Colonic mucosa (tissue), 4 donors: Measurements from ENCODE around the gene INTS13. TPM values are rescaled to one million over a fixed set of nuclear protein-coding genes. Genes with fewer than 3 reads are reported as not detected.

Source experiments
- DNase-seq: peaks from one replicate; pipeline ENCODE4 v3.0.0-alpha.2; 2020
- H3K27ac ChIP-seq: fragments of 200-600 bp; one replicate; pipeline ENCODE4 v1.8.0; 2021
- H3K27me3 ChIP-seq: fragments of 200-600 bp; one replicate; pipeline ENCODE4 v1.8.0; 2021
- H3K36me3 ChIP-seq: fragments of 200-600 bp; one replicate; pipeline ENCODE4 v1.8.0; 2021
- H3K4me1 ChIP-seq: fragments of 200-600 bp; one replicate; pipeline ENCODE4 v1.8.0; 2021; ENCODE audit warnings: mild to moderate bottlenecking
- H3K4me3 ChIP-seq: fragments of 200-600 bp; one replicate; pipeline ENCODE4 v1.8.0; 2021
- H3K9ac ChIP-seq, 2 donors: one replicate each; pipeline ENCODE4 v1.7.0; 2013; ENCODE audit warnings: control low read depth in 2 of 2, low read depth in 2 of 2, low read length in 2 of 2
- H3K9me3 ChIP-seq: fragments of 200-600 bp; one replicate; pipeline ENCODE4 v1.8.0; 2021
- intact Hi-C: fragments of 100-400 bp; cut with DNase I; formaldehyde crosslinking; loops from one replicate; pipeline ENCODE4 v1.14.1; 2022
- total RNA-seq, 2 donors: library from RNA; stranded (reverse); fragmentation: NEBNext Ultra II Directional in 1 of 2; extraction: Animal tissue kit (Norgen Biotek cat#: 25700) in 1 of 2; gene quantifications; one replicate each; pipeline ENCODE4 v1.2.1, GENCODE V29; 2021
- TF ChIP-seq, protein P1 (sequence below): fragments of 200-600 bp; IDR thresholded peaks from one replicate; pipeline ENCODE4 v1.8.0; 2022; ENCODE audit warnings: antibody characterized with exemption, mild to moderate bottlenecking
- donor health status: healthy.
- donor health status: DM: no; HTN: no; CAD: no.
- donor health status: DM: no; HTN: no; CAD: no.

Gene INTS13
- total RNA-seq, 2 donors from 2014 or later = 15.8 to 17.9 TPM

DNA sequence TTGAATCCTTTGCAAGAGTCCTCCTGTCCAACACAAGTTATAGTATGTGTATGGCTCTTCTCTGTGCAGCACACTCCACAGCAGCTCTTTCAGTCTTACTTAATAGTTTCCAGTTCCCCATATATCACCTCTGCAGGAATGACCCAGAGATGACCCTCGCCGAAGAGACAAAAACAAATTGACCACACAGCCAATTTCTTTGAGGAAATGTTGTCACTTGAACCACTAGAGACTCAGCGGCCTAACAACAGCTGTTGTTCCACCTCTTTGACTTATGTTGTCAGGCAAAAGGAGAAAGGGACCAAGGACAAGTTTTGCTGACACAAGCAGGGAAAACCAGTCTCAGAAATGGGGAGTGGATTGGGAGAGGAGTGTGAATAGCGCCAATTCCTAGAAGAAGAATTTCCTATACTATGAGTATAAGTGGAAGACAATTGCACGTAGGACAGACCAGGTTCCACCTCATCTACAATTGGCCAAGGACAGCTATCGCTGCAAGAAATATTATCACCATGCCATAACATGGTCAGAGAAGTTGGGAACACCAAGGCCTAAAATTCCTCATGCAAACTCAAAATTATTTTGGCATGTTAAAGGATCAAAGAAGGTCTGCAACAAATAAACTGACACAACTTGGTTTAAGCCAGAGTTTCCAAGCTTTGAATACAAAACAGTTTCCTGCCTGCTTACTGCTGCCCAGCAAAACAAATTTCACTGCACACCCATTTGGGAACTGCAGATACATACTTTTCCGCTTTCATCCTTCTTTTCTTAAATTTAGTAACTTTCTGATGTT is 63.1 kb downstream of the INTS13 start:
- H3K4me1 ChIP-seq = peaks cover 3% of the 10 kb centered on the region
- H3K9me3 ChIP-seq = no peaks in the 10 kb centered on the region
- TF ChIP-seq, protein P1, sequence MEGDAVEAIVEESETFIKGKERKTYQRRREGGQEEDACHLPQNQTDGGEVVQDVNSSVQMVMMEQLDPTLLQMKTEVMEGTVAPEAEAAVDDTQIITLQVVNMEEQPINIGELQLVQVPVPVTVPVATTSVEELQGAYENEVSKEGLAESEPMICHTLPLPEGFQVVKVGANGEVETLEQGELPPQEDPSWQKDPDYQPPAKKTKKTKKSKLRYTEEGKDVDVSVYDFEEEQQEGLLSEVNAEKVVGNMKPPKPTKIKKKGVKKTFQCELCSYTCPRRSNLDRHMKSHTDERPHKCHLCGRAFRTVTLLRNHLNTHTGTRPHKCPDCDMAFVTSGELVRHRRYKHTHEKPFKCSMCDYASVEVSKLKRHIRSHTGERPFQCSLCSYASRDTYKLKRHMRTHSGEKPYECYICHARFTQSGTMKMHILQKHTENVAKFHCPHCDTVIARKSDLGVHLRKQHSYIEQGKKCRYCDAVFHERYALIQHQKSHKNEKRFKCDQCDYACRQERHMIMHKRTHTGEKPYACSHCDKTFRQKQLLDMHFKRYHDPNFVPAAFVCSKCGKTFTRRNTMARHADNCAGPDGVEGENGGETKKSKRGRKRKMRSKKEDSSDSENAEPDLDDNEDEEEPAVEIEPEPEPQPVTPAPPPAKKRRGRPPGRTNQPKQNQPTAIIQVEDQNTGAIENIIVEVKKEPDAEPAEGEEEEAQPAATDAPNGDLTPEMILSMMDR = no peak
- no peaks in the 10 kb centered on the region for H3K36me3 ChIP-seq
- no peak overlapping the region for H3K9ac ChIP-seq
- intact Hi-C loops = no loop called here
- no peaks in the 10 kb centered on the region for H3K27me3 ChIP-seq
- H3K27ac ChIP-seq = no peak overlapping the region
- DNase-seq = no peak
- no peak overlapping the region for H3K4me3 ChIP-seq

DNA sequence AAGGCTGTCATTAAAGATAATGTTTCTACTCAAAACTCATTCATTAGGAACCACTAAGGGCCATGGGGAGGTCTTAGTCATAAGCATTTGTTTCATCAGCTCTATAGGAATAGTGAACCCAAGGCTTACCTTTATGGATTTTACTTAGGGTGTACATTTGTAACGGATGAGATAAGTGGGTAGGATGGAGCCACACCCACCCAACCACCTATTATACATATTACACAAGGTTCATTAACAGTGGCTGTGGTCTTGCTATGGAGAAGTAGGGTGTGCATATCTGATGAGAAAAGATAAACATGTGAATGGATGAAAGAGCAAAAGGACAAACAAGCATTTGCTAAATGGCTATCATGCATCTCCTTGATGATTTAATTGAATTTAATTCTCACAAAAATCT is 65.2 kb downstream of the INTS13 start:
- H3K9me3 ChIP-seq = no peaks in the 10 kb centered on the region
- H3K27ac ChIP-seq = no peak overlapping the region
- DNase-seq = no peak
- H3K9ac ChIP-seq = no peak overlapping the region
- TF ChIP-seq, protein P1 = no peak
- no peak overlapping the region for H3K4me3 ChIP-seq
- H3K27me3 ChIP-seq = no peaks in the 10 kb centered on the region
- peaks cover 3% of the 10 kb centered on the region for H3K4me1 ChIP-seq
- intact Hi-C loops = no loop called here
- no peaks in the 10 kb centered on the region for H3K36me3 ChIP-seq

DNA sequence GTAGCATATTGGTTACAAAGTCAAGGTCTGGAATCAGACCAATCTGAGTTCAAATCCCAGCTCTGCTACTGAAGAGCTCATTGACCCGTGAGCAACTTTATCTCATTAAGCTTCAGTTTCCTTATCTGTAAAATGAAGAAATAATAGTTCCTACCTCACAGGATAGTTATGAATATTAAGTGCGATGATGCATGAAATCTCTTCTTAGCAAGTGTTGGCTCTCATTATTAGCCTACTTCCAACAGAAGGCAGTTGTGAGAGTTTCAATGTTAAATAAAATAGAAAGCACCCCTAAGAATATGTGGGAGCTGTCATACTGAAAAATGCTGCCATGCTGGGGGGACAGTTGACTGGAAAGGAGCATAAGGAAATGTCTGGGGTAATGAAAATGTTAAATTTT is 65.8 kb downstream of the INTS13 start:
- Histone ChIP-seq H3K9ac (no peak overlapping the region), H3K9me3 (no peaks in the 10 kb centered on the region), H3K4me3 (no peak overlapping the region), H3K27me3 (no peaks in the 10 kb centered on the region), H3K4me1 (peaks cover 3% of the 10 kb centered on the region), H3K27ac (no peak overlapping the region), H3K36me3 (no peaks in the 10 kb centered on the region)
- TF ChIP-seq, protein P1 = no peak
- intact Hi-C loops = no loop called here
- no peak for DNase-seq

DNA sequence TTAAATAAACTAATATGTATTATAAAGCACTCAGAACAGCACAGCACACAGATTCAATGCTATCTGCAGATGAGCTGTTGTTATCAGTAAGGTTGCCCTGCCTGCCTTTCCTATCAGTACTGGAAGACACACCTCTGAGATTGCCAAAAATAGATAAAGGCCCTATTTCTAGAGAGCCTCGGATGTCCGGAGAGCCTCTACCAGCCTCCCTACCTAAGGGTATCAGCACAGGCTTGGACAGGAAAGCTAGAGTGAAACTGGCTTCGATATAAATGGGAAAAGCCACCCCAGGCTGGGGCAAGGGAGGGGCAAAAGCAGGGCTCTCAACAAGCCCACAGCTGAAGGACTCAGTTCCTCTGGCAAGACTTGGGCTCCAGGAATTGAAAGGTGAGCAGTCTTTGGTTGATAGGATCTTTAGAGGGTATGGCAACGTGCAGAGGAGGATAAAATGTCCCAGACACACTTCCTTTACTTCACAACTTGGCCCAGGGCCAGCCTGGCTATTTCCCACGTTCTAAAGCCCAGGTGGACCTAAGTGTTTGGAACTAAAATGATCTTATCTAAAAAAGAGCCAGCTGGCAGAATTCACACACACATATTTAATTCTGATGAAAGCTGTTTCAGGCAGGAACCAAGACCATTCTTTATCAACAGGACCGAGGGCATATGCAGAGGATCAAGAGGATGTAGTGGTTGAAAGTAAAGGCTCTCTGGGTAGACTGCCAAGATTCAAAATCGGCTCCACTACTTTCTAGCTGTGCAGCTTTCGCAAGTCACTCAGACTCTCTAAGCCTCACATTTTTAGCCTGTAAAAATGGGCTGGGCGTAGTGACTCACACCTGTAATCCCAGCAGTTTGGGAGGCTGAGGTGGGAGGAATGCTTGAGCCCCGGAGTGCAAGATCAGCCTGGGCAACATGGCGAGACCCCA is 67.0 kb downstream of the INTS13 start:
- no peaks in the 10 kb centered on the region for H3K36me3 ChIP-seq
- TF ChIP-seq, protein P1 = no peak
- no peaks in the 10 kb centered on the region for H3K9me3 ChIP-seq
- peak; percentile 47 for DNase-seq
- no peak overlapping the region for H3K4me3 ChIP-seq
- H3K9ac ChIP-seq = no peak overlapping the region
- intact Hi-C loops = no loop called here
- peaks cover 3% of the 10 kb centered on the region for H3K4me1 ChIP-seq
- no peaks in the 10 kb centered on the region for H3K27me3 ChIP-seq
- no peak overlapping the region for H3K27ac ChIP-seq

DNA sequence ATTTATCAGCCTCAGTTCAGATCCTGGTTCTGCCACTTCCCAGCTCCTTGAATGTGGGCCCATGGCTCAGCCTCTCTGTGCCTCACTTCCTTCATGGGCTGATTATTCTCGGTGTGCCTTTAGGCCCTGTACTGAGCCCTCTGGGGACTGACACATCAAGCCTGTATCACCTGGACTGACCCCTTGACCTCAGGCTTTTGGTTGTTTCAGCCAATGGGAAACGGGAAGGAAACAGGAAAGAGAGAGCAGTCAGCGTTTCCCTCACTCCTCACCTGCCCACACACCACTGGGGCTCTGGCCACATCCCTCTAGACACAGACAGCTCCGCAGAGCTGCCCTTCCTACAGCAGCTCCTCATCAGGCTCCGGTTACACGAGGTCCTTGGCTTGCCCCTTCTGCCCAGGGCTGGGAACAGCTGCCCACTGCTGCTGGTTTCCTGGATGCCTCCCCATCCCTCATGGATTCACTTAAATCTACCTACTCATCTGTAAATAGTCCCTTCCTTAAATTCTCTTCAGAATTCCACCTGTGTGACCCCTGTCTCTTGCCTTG is 67.8 kb downstream of the INTS13 start:
- no peaks in the 10 kb centered on the region for H3K9me3 ChIP-seq
- H3K9ac ChIP-seq = no peak overlapping the region
- H3K36me3 ChIP-seq = no peaks in the 10 kb centered on the region
- no peak for DNase-seq
- TF ChIP-seq, protein P1 = no peak
- no peak overlapping the region for H3K4me3 ChIP-seq
- H3K27ac ChIP-seq = no peak overlapping the region
- intact Hi-C loops = no loop called here
- H3K27me3 ChIP-seq = no peaks in the 10 kb centered on the region
- peaks cover 3% of the 10 kb centered on the region for H3K4me1 ChIP-seq
